Spleen (tissue), 11 donors: ENCODE measurements around the gene AGFG1. TPM values are rescaled to one million over a fixed set of nuclear protein-coding genes. Genes with fewer than 3 reads are reported as not detected.
A peak's percentile ranks its signal among the peaks of the same experiment; 100 is the strongest.
"Not testable (repeated sequence)": the region's sequence is repeated elsewhere in the genome, so short reads cannot be mapped to it uniquely, and the experiment has no call there.

Experiments
- DNase-seq: peaks from one replicate; pipeline ENCODE4 v3.0.0-alpha.2; 2020
- H3K27ac ChIP-seq, 8 donors: fragments of 200-600 bp; sonication (generic) in 7 of 8; 1 replicate in 4 of 8; 2 replicates in 4 of 8; pipeline versions ENCODE4 v1.5.0 to v1.8.0; 2016 to 2021; ENCODE audit warnings: inconsistent platforms in 4 of 8, mild to moderate bottlenecking in 4 of 8, moderate library complexity in 1 of 8
- H3K27me3 ChIP-seq, 7 donors: fragments of 200-600 bp; sonication (generic) in 6 of 7; replicated peaks in 1 of 7; 1 replicate in 4 of 7; 2 replicates in 3 of 7; pipeline versions ENCODE4 v1.5.0 to v1.8.0; 2016 to 2021; ENCODE audit warnings: inconsistent platforms in 3 of 7, mild to moderate bottlenecking in 1 of 7
- H3K36me3 ChIP-seq, 6 donors: fragments of 200-600 bp; sonication (generic) in 5 of 6; 1 replicate in 4 of 6; 2 replicates in 2 of 6; pipeline versions ENCODE4 v1.5.0 to v1.8.0; 2016 to 2021; ENCODE audit warnings: inconsistent platforms in 2 of 6
- H3K4me1 ChIP-seq, 6 donors: fragments of 200-600 bp; sonication (generic) in 5 of 6; 1 replicate in 3 of 6; 2 replicates in 3 of 6; pipeline versions ENCODE4 v1.5.0 to v1.8.0; 2016 to 2021; ENCODE audit warnings: inconsistent platforms in 3 of 6
- H3K4me3 ChIP-seq, 8 donors: fragments of 200-600 bp; sonication (generic) in 7 of 8; 1 replicate in 4 of 8; 2 replicates in 4 of 8; pipeline versions ENCODE4 v1.5.0 to v1.8.0; 2016 to 2021; ENCODE audit warnings: inconsistent platforms in 4 of 8, mild to moderate bottlenecking in 4 of 8, moderate library complexity in 2 of 8
- H3K9me3 ChIP-seq, 8 donors: fragments of 200-600 bp; sonication (generic) in 7 of 8; 1 replicate in 4 of 8; 2 replicates in 4 of 8; pipeline versions ENCODE4 v1.5.0 to v1.8.0; 2016 to 2021; ENCODE audit warnings: inconsistent platforms in 4 of 8
- CTCF ChIP-seq, 11 experiments: fragments of 200-600 bp in 7 of 11; fragments of 450-650 bp in 4 of 11; sonication (generic) in 4 of 11; IDR thresholded peaks in 8 of 11; conservative IDR thresholded peaks in 3 of 11; 1 replicate in 7 of 11; 2 replicates in 4 of 11; pipeline versions ENCODE4 v1.4.0 to v1.8.0; 2016 to 2021; ENCODE audit warnings: antibody characterized with exemption in 11 of 11, inconsistent platforms in 4 of 11, mild to moderate bottlenecking in 1 of 11
- POLR2A ChIP-seq, 3 donors: fragments of 450-650 bp; IDR thresholded peaks; one replicate each; pipeline ENCODE4 v1.5.1; 2017; ENCODE audit warnings: antibody characterized with exemption in 3 of 3, mild to moderate bottlenecking in 1 of 3
- POLR2AphosphoS5 ChIP-seq, 3 donors: sonication (generic); formaldehyde crosslinking; IDR thresholded peaks; one replicate each; pipeline ENCODE4 v1.5.1; 2017; ENCODE audit warnings: antibody characterized with exemption in 3 of 3
- WGBS, 5 donors: extraction: QIAGEN DNeasy Blood & Tissue Kit in 3 of 5; methylation state at CpG; one replicate each; pipeline versions ENCODE4 v1.1.5 to v1.1.7; 2013 to 2018; 5-methylcytosine and 5-hydroxymethylcytosine counted together
- intact Hi-C: fragments of 100-400 bp; cut with DNase I; formaldehyde crosslinking; loops from one replicate; pipeline ENCODE4 v1.15.0; 2023; ENCODE audit warnings: low total_unique reads
- polyA plus RNA-seq, 3 donors: library from polyadenylated mRNA; stranded (reverse); fragments of 200-250 nt; gene quantifications; one replicate each; pipeline ENCODE4 v1.2.1, GENCODE V29; 2013
- total RNA-seq, 7 donors: library from RNA; depleted of rRNA in 3 of 7; stranded (reverse); fragments of >200 nt in 3 of 7; fragmentation: NEBNext Ultra II Directional in 4 of 7; extraction: Animal tissue kit (Norgen Biotek cat#: 25700) in 4 of 7; gene quantifications; one replicate each; pipeline versions ENCODE4 v1.1.0 to v1.2.1, GENCODE V29; 2016 to 2021
- donor health status: healthy with polysubstance abuse.
- donor health status: DM: no; HTN: no; CAD: no; lungs with moderate emphysema.
- donor health status: DM: no; HTN: no; CAD: no.
- donor health status: Bipolar disorder and iron deficiency.
- donor health status: healthy.
- donor health status: DM: no; HTN: no; CAD: no.
- donor health status: DM: yes; HTN: yes; CAD: no.

The AGFG1 gene
- total and polyA plus RNA-seq, 10 donors: 23.6 to 111 (median 79.1) TPM

- TF ChIP-seq POLR2A (IDR thresholded peaks at IDR 0.05) (no peak), CTCF (IDR thresholded peaks at IDR 0.05 in 8 of 11, conservative IDR thresholded peaks at IDR 0.05 in 3 of 11) (no peak), POLR2AphosphoS5 (IDR thresholded peaks at IDR 0.05) (no peak)
- WGBS, 5 donors: 81 to 86% (median 85%) methylated on average over 2 of the region's 2 CpGs
- no peak for DNase-seq
- peaks cover 0 to 17% (median 12%) of the 10 kb centered on the region in 8 donors for H3K9me3 ChIP-seq
- H3K4me1 ChIP-seq: peaks cover 0 to 13% (median 0%) of the 10 kb centered on the region in 6 donors
- H3K27ac ChIP-seq: no peak overlapping the region
- no peaks in the 10 kb centered on the region for H3K27me3 ChIP-seq
- intact Hi-C loops: no loop called here
- peaks cover 0 to 100% (median 66%) of the 10 kb centered on the region in 6 donors for H3K36me3 ChIP-seq
- no peak overlapping the region for H3K4me3 ChIP-seq
Observed at GRCh38 chr2:227536445-227536844, 64.5 kb downstream of the AGFG1 start.

GRCh38 chr2:227539465-227539956, 67.6 kb downstream of the AGFG1 start:
- TF ChIP-seq POLR2AphosphoS5 (IDR thresholded peaks at IDR 0.05) (no peak), CTCF (IDR thresholded peaks at IDR 0.05 in 8 of 11, conservative IDR thresholded peaks at IDR 0.05 in 3 of 11) (no peak), POLR2A (IDR thresholded peaks at IDR 0.05) (no peak)
- peaks cover 0 to 9% (median 0%) of the 10 kb centered on the region in 6 donors for H3K4me1 ChIP-seq
- intact Hi-C loops: no loop called here
- 96 to 98% (median 97%) methylated on average over 8 of the region's 8 CpGs for WGBS, 5 donors
- no peak for DNase-seq
- H3K27ac ChIP-seq: no peak overlapping the region
- no peak overlapping the region for H3K4me3 ChIP-seq
- H3K36me3 ChIP-seq: peaks cover 0 to 90% (median 45%) of the 10 kb centered on the region in 6 donors
- H3K27me3 ChIP-seq: no peaks in the 10 kb centered on the region
- H3K9me3 ChIP-seq: peaks cover 0 to 17% (median 12%) of the 10 kb centered on the region in 8 donors

GRCh38 chr2:227540352-227540751, 68.4 kb downstream of the AGFG1 start:
- H3K4me1 ChIP-seq, H3K4me3 ChIP-seq, intact Hi-C loops, DNase-seq, H3K27me3 ChIP-seq, H3K27ac ChIP-seq: not testable (repeated sequence)
- WGBS, 5 donors: 93 to 97% (median 97%) methylated on average over 9 of the region's 9 CpGs
- peaks cover 0 to 90% (median 45%) of the 10 kb centered on the region in 6 donors for H3K36me3 ChIP-seq
- peaks cover 0 to 17% (median 12%) of the 10 kb centered on the region in 8 donors for H3K9me3 ChIP-seq

- Histone ChIP-seq H3K4me3 (no peak overlapping the region), H3K36me3 (peaks cover 0 to 90% (median 16%) of the 10 kb centered on the region in 6 donors), H3K4me1 (no peaks in the 10 kb centered on the region), H3K27me3 (no peaks in the 10 kb centered on the region), H3K27ac (no peak overlapping the region), H3K9me3 (peaks cover 0 to 4% (median 2%) of the 10 kb centered on the region in 8 donors)
- intact Hi-C loops: no loop called here
- peak; percentile 72 for DNase-seq
- WGBS, 5 donors: 85 to 97% (median 96%) methylated on average over 11 of the region's 11 CpGs
- no peak for TF ChIP-seq POLR2A (IDR thresholded peaks at IDR 0.05)
- peak in 2 of 3 donors; percentile 19 to 58 for TF ChIP-seq POLR2AphosphoS5 (IDR thresholded peaks at IDR 0.05)
- TF ChIP-seq CTCF (IDR thresholded peaks at IDR 0.05 in 8 of 11, conservative IDR thresholded peaks at IDR 0.05 in 3 of 11): no peak
Observed at GRCh38 chr2:227545990-227546389, 74.0 kb downstream of the AGFG1 start.
